Measurements from ENCODE around the gene GALNT17.

GALNT17 gene

DNA sequence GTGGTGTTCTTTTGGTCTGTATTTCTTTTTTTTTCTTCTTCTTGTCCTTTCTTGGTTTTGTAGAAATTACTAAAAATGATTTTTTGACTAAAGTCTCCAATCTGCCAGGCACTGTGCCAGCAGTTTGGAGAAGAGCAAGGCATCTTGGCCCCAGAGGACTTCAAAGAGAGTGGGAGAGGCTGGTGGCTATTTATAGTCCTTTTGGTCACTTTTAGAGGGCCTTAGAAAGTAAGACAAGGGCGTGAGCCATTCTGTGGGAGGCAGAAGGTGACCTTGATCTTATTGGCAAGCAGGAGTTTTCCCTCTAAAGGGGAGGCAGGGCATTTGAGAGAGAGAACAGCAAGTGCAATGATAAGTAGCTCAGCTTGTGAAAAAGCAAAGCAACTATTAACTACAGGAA is 211.9 kb downstream of the GALNT17 start:
- H3K4me1 ChIP-seq (ENCODE audit: insufficient read depth, low read length): no peaks in the 10 kb centered on the region
- no peak overlapping the region for H2AFZ ChIP-seq (ENCODE audit: low read depth, low read length)
- no peaks in the 10 kb centered on the region for H3K79me2 ChIP-seq (ENCODE audit: insufficient read depth, low read length)

DNA sequence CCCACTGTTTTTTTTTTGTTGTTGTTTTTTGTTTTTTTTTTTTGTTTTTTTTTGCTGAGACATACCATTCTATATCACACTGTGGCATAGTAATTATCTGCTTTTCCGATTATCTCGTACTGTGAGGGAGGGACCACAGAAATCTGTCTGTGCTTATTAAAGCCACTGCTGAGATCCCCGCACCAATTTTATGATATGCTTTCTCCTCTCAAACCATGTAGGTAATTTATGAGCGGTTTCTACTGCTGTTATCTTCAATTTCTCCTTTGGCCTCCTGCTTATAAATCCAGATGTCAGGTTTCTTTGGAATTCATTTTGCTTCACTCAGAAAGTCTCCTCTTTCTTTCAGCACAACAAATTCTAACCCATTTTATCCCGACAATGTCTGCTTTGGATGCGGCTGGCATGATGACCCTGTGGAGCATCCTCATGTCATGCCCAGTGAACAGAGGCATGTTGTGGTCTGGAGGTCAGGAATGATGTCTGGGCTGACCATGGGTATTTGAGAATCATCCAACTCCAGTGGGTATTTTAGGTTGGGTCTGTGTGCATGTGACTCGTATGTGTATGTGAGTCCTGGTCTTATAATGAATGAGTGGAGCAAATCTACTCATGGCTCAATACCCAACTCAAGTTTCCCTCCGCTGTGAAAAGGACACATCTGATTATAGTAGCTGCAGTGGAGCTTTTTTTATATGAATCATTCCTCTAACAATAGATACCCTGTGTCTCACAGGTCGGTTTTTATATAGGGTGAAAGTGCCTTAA is 213.4 kb downstream of the GALNT17 start:
- Histone ChIP-seq H3K36me3 (ENCODE audit: insufficient read depth, low read length) (no peaks in the 10 kb centered on the region), H3K9ac (ENCODE audit: low read depth, low read length) (no peak overlapping the region), H3K27ac (ENCODE audit: low read length) (no peak overlapping the region), H3K4me2 (ENCODE audit: insufficient read depth, low read length) (no peak overlapping the region), H3K4me1 (ENCODE audit: insufficient read depth, low read length) (no peaks in the 10 kb centered on the region), H3K9me3 (ENCODE audit: insufficient read depth, low read length, severe bottlenecking) (no peaks in the 10 kb centered on the region), H2AFZ (ENCODE audit: low read depth, low read length) (no peak overlapping the region), H4K20me1 (ENCODE audit: insufficient read depth, low read length) (no peaks in the 10 kb centered on the region), H3K4me3 (ENCODE audit: low read depth in 1 of 2, low read length in 2 of 2) (no peak overlapping the region), H3K27me3 (ENCODE audit: insufficient read depth, low read length, poor library complexity) (no peaks in the 10 kb centered on the region), H3K79me2 (ENCODE audit: insufficient read depth, low read length) (no peaks in the 10 kb centered on the region)
- TF ChIP-seq EZH2 (IDR thresholded peaks at IDR 0.05; ENCODE audit: borderline replicate concordance, low read depth, low read length, severe bottlenecking): no peak
- TF ChIP-seq, protein P1, sequence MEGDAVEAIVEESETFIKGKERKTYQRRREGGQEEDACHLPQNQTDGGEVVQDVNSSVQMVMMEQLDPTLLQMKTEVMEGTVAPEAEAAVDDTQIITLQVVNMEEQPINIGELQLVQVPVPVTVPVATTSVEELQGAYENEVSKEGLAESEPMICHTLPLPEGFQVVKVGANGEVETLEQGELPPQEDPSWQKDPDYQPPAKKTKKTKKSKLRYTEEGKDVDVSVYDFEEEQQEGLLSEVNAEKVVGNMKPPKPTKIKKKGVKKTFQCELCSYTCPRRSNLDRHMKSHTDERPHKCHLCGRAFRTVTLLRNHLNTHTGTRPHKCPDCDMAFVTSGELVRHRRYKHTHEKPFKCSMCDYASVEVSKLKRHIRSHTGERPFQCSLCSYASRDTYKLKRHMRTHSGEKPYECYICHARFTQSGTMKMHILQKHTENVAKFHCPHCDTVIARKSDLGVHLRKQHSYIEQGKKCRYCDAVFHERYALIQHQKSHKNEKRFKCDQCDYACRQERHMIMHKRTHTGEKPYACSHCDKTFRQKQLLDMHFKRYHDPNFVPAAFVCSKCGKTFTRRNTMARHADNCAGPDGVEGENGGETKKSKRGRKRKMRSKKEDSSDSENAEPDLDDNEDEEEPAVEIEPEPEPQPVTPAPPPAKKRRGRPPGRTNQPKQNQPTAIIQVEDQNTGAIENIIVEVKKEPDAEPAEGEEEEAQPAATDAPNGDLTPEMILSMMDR (IDR thresholded peaks at IDR 0.05; ENCODE audit: borderline replicate concordance, extremely low read depth, low read length, poor library complexity, severe bottlenecking): no peak
- ATAC-seq (ENCODE audit: insufficient read depth, low read depth) (no peak), DNase-seq (no peak)

More for the DNA sequence above, 211.9 kb downstream of the GALNT17 start:
- Histone ChIP-seq H3K9me3 (ENCODE audit: insufficient read depth, low read length, severe bottlenecking) (no peaks in the 10 kb centered on the region), H3K9ac (ENCODE audit: low read depth, low read length) (no peak overlapping the region), H3K4me3 (ENCODE audit: low read depth in 1 of 2, low read length in 2 of 2) (no peak overlapping the region), H3K27me3 (ENCODE audit: insufficient read depth, low read length, poor library complexity) (no peaks in the 10 kb centered on the region), H3K27ac (ENCODE audit: low read length) (no peak overlapping the region), H3K36me3 (ENCODE audit: insufficient read depth, low read length) (no peaks in the 10 kb centered on the region), H3K4me2 (ENCODE audit: insufficient read depth, low read length) (no peak overlapping the region), H4K20me1 (ENCODE audit: insufficient read depth, low read length) (no peaks in the 10 kb centered on the region)
- no peak for TF ChIP-seq EZH2 (IDR thresholded peaks at IDR 0.05; ENCODE audit: borderline replicate concordance, low read depth, low read length, severe bottlenecking)
- TF ChIP-seq, protein P1 (IDR thresholded peaks at IDR 0.05; ENCODE audit: borderline replicate concordance, extremely low read depth, low read length, poor library complexity, severe bottlenecking): no peak
- DNase-seq (no peak), ATAC-seq (ENCODE audit: insufficient read depth, low read depth) (no peak)

DNA sequence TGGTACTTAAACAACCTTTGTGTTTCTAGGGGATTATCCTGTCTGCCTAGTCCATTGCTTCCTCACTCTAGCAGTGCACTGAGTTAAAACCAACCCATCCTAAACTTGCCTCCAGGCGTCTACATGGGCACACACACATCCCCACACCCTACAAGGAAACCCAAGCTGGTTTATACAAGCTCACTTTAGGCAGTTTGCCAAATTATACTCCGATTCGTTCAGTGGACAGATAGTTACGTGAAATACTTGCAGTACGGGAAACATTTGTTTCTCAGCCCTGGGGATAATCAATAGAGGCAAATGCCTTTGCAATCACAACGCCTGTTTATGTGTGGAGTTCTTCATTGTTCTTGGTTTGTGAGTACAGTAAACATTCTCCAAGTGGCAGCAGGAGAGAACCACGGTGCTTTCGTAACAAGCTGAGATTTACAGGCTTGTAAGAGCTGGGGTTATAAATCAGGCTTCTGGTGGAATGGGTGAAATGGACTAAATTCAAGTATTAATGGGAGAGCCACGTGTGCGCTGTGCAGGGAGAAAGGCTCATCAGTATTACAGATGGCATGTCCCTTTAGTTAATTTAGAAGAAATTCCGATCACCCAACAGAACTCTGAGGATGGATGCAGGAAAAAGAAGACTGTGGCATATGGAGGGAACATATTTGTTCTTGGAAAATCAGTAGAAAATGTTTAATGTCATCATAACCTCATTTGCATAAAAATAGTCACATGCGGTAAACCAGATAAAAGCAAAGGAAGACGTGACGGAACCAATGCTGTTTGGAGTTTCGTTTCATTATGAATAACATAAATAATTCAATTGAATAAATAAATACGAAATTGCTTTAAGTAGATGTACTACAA is 217.1 kb downstream of the GALNT17 start:
- Histone ChIP-seq H3K4me2 (ENCODE audit: insufficient read depth, low read length) (no peak overlapping the region), H3K9me3 (ENCODE audit: insufficient read depth, low read length, severe bottlenecking) (no peaks in the 10 kb centered on the region), H3K27ac (ENCODE audit: low read length) (no peak overlapping the region), H3K9ac (ENCODE audit: low read depth, low read length) (no peak overlapping the region), H3K36me3 (ENCODE audit: insufficient read depth, low read length) (no peaks in the 10 kb centered on the region), H2AFZ (ENCODE audit: low read depth, low read length) (no peak overlapping the region), H4K20me1 (ENCODE audit: insufficient read depth, low read length) (no peaks in the 10 kb centered on the region), H3K4me1 (ENCODE audit: insufficient read depth, low read length) (no peaks in the 10 kb centered on the region), H3K79me2 (ENCODE audit: insufficient read depth, low read length) (no peaks in the 10 kb centered on the region), H3K27me3 (ENCODE audit: insufficient read depth, low read length, poor library complexity) (no peaks in the 10 kb centered on the region), H3K4me3 (ENCODE audit: low read depth in 1 of 2, low read length in 2 of 2) (no peak overlapping the region)
- ATAC-seq (ENCODE audit: insufficient read depth, low read depth) (no peak), DNase-seq (no peak)
- TF ChIP-seq EZH2 (IDR thresholded peaks at IDR 0.05; ENCODE audit: borderline replicate concordance, low read depth, low read length, severe bottlenecking): no peak
- TF ChIP-seq, protein P1 (IDR thresholded peaks at IDR 0.05; ENCODE audit: borderline replicate concordance, extremely low read depth, low read length, poor library complexity, severe bottlenecking): no peak

Measured in DND-41 (cell line).